Liver (tissue), 9 donors: ENCODE data around the gene NLGN1. TPM values are rescaled to one million over a fixed set of nuclear protein-coding genes. Genes with fewer than 3 reads are reported as not detected.

ENCODE experiments used
- DNase-seq: peaks from one replicate; pipeline ENCODE4 v3.0.0-alpha.2; 2017; ENCODE audit warnings: low spot score
- H3K27ac ChIP-seq, 2 donors: one replicate each; pipeline ENCODE4 v1.7.0; 2013; ENCODE audit warnings: inconsistent platforms in 2 of 2, low read length in 2 of 2, control low read depth in 1 of 2, low read depth in 1 of 2, mild to moderate bottlenecking in 1 of 2
- H3K27me3 ChIP-seq, 4 donors: one replicate each; pipeline versions ENCODE4 v1.6.1 to v1.7.0; 2013; ENCODE audit warnings: low read length in 3 of 4, inconsistent platforms in 1 of 4, mild to moderate bottlenecking in 1 of 4, moderate library complexity in 1 of 4; ENCODE audit not compliant: control insufficient read depth in 4 of 4, insufficient read depth in 4 of 4
- H3K36me3 ChIP-seq, 4 donors: one replicate each; pipeline versions ENCODE4 v1.6.1 to v1.7.0; 2013; ENCODE audit warnings: low read length in 3 of 4, mild to moderate bottlenecking in 3 of 4, low read depth in 1 of 4, moderate library complexity in 1 of 4; ENCODE audit not compliant: control insufficient read depth in 4 of 4, insufficient read depth in 3 of 4
- H3K4me1 ChIP-seq, 4 donors: one replicate each; pipeline versions ENCODE4 v1.6.1 to v1.7.0; 2013; ENCODE audit warnings: low read length in 3 of 4, mild to moderate bottlenecking in 3 of 4, moderate library complexity in 1 of 4; ENCODE audit not compliant: control insufficient read depth in 4 of 4, insufficient read depth in 4 of 4
- H3K4me3 ChIP-seq, 3 donors: one replicate each; pipeline versions ENCODE4 v1.6.1 to v1.7.0; 2013; ENCODE audit warnings: low read length in 3 of 3, control low read depth in 1 of 3, low read depth in 1 of 3, mild to moderate bottlenecking in 1 of 3
- H3K9ac ChIP-seq, 2 donors: one replicate each; pipeline ENCODE4 v1.7.0; 2013; ENCODE audit warnings: low read length in 2 of 2, mild to moderate bottlenecking in 2 of 2, moderate library complexity in 2 of 2, control low read depth in 1 of 2, low read depth in 1 of 2
- H3K9me3 ChIP-seq, 4 donors: one replicate each; pipeline versions ENCODE4 v1.6.1 to v1.7.0; 2013; ENCODE audit warnings: low read length in 3 of 4; ENCODE audit not compliant: control insufficient read depth in 4 of 4
- ATF3 ChIP-seq: IDR thresholded peaks from 2 replicates; pipeline ENCODE4 v1.6.1; 2016; ENCODE audit warnings: antibody characterized with exemption
- CTCF ChIP-seq: fragments of 150-350 bp; IDR thresholded peaks from 2 replicates; pipeline ENCODE4 v1.5.1; 2017; ENCODE audit warnings: improper control_type of control experiment, low read depth, low read length; ENCODE audit not compliant: missing input control
- EGR1 ChIP-seq, 2 donors: IDR thresholded peaks; 2 replicates each; pipeline ENCODE4 v1.6.1; 2016 to 2018; ENCODE audit warnings: antibody characterized with exemption in 2 of 2, low read depth in 2 of 2
- FOXA1 ChIP-seq: IDR thresholded peaks from 2 replicates; pipeline ENCODE4 v1.6.1; 2016; ENCODE audit warnings: antibody characterized with exemption
- FOXA2 ChIP-seq: IDR thresholded peaks from 2 replicates; pipeline ENCODE4 v1.6.1; 2016; ENCODE audit warnings: antibody characterized with exemption
- GABPA ChIP-seq, 2 donors: IDR thresholded peaks in 1 of 2; conservative IDR thresholded peaks in 1 of 2; 2 replicates each; pipeline ENCODE4 v1.6.1; 2016; ENCODE audit warnings: antibody characterized with exemption in 2 of 2, mild to moderate bottlenecking in 1 of 2, moderate library complexity in 1 of 2
- HNF4A ChIP-seq, 2 donors: conservative IDR thresholded peaks; 2 replicates each; pipeline ENCODE4 v1.6.1; 2016; ENCODE audit warnings: antibody characterized with exemption in 2 of 2, mild to moderate bottlenecking in 2 of 2
- HNF4G ChIP-seq: IDR thresholded peaks from 2 replicates; pipeline ENCODE4 v1.6.1; 2016; ENCODE audit warnings: antibody characterized with exemption
- MAX ChIP-seq: IDR thresholded peaks from 2 replicates; pipeline ENCODE4 v1.6.1; 2016; ENCODE audit warnings: antibody characterized with exemption
- NR2F2 ChIP-seq: IDR thresholded peaks from 2 replicates; pipeline ENCODE4 v1.6.1; 2016; ENCODE audit warnings: antibody characterized with exemption
- RAD21 ChIP-seq, 2 donors: IDR thresholded peaks; 2 replicates each; pipeline ENCODE4 v1.6.1; 2016; ENCODE audit warnings: antibody characterized with exemption in 2 of 2, mild to moderate bottlenecking in 2 of 2
- RXRA ChIP-seq, 2 donors: IDR thresholded peaks; 2 replicates each; pipeline ENCODE4 v1.6.1; 2017 to 2018; ENCODE audit warnings: antibody characterized with exemption in 2 of 2, mild to moderate bottlenecking in 1 of 2
- SP1 ChIP-seq: IDR thresholded peaks from 2 replicates; pipeline ENCODE4 v1.6.1; 2018; ENCODE audit warnings: antibody characterized with exemption, mild to moderate bottlenecking
- TAF1 ChIP-seq: conservative IDR thresholded peaks from 2 replicates; pipeline ENCODE4 v1.6.1; 2016; ENCODE audit warnings: antibody characterized with exemption, mild to moderate bottlenecking
- YY1 ChIP-seq: IDR thresholded peaks from 2 replicates; pipeline ENCODE4 v1.6.1; 2016; ENCODE audit warnings: antibody characterized with exemption, mild to moderate bottlenecking
- ZBTB33 ChIP-seq: IDR thresholded peaks from 2 replicates; pipeline ENCODE4 v1.6.1; 2016; ENCODE audit warnings: antibody characterized with exemption
- WGBS: extraction: QIAGEN DNeasy Blood & Tissue Kit; methylation state at CpG from one replicate; pipeline ENCODE4 v1.1.7; 2013; 5-methylcytosine and 5-hydroxymethylcytosine counted together
- polyA plus RNA-seq, 2 donors: library from polyadenylated mRNA; stranded (reverse) in 1 of 2; unstranded in 1 of 2; fragments of 200-250 nt in 1 of 2; fragments of >200 nt in 1 of 2; fragmentation: Nextera tagmentation in 1 of 2; extraction: Ambion mirVana in 1 of 2; gene quantifications; one replicate each; pipeline versions ENCODE4 v1.2.1 to v1.2.3, GENCODE V29; 2013 to 2015
- total RNA-seq, 2 donors: library from RNA; depleted of rRNA; stranded (reverse); fragments of >200 nt; gene quantifications; one replicate each; pipeline ENCODE4 v1.2.3, GENCODE V29; 2014
- donor health status: healthy.
- donor health status: healthy.
- donor health status: healthy.
- donor health status: healthy.
- donor health status: healthy.

The NLGN1 gene
- total and polyA plus RNA-seq, 4 donors: 0.02 to 0.67 (median 0.37) TPM; not detected in 1

GRCh38 chr3:174198199-174198598, 800.7 kb downstream of the NLGN1 start:
- Histone ChIP-seq H3K27ac (no peak overlapping the region), H3K27me3 (no peaks in the 10 kb centered on the region), H3K9me3 (no peaks in the 10 kb centered on the region), H3K4me1 (no peaks in the 10 kb centered on the region), H3K4me3 (no peak overlapping the region), H3K9ac (no peak overlapping the region), H3K36me3 (no peaks in the 10 kb centered on the region)
- DNase-seq: no peak
- no peak for TF ChIP-seq RXRA (IDR thresholded peaks at IDR 0.05)
- no peak for TF ChIP-seq YY1
- no peak for TF ChIP-seq NR2F2
- no peak for TF ChIP-seq GABPA (IDR thresholded peaks at IDR 0.05 in 1 of 2, conservative IDR thresholded peaks at IDR 0.05 in 1 of 2)
- TF ChIP-seq ATF3: no peak
- TF ChIP-seq TAF1: no peak
- 36% methylated on average over 1 of the region's 1 CpG for WGBS

- no peak for TF ChIP-seq EGR1 (IDR thresholded peaks at IDR 0.05; ENCODE audit: low read depth in 2 of 2)
- no peak for TF ChIP-seq GABPA (IDR thresholded peaks at IDR 0.05 in 1 of 2, conservative IDR thresholded peaks at IDR 0.05 in 1 of 2)
- no peak for TF ChIP-seq RAD21 (IDR thresholded peaks at IDR 0.05)
- TF ChIP-seq CTCF: no peak
- no peak for TF ChIP-seq HNF4G
- TF ChIP-seq SP1: no peak
- no peak for TF ChIP-seq FOXA1
- Histone ChIP-seq H3K27me3 (no peaks in the 10 kb centered on the region), H3K36me3 (no peaks in the 10 kb centered on the region), H3K27ac (no peak overlapping the region), H3K9ac (no peak overlapping the region), H3K4me3 (no peak overlapping the region), H3K4me1 (no peaks in the 10 kb centered on the region), H3K9me3 (no peaks in the 10 kb centered on the region)
- WGBS: 72% methylated on average over 1 of the region's 1 CpG
- no peak for DNase-seq
These were observed 802.2 kb downstream of the NLGN1 start for GRCh38 chr3:174199696-174200095.

GRCh38 chr3:174202116-174202515, 804.6 kb downstream of the NLGN1 start:
- Histone ChIP-seq H3K9me3 (no peaks in the 10 kb centered on the region), H3K27me3 (no peaks in the 10 kb centered on the region), H3K27ac (no peak overlapping the region), H3K36me3 (no peaks in the 10 kb centered on the region), H3K9ac (no peak overlapping the region), H3K4me1 (no peaks in the 10 kb centered on the region), H3K4me3 (no peak overlapping the region)
- no peak for DNase-seq
- 61% methylated on average over 2 of the region's 2 CpGs for WGBS
- TF ChIP-seq FOXA2 (no peak), GABPA (IDR thresholded peaks at IDR 0.05 in 1 of 2, conservative IDR thresholded peaks at IDR 0.05 in 1 of 2) (no peak), RAD21 (IDR thresholded peaks at IDR 0.05) (no peak), YY1 (no peak), SP1 (no peak), HNF4A (conservative IDR thresholded peaks at IDR 0.05) (no peak), TAF1 (no peak), ZBTB33 (no peak), NR2F2 (no peak), RXRA (IDR thresholded peaks at IDR 0.05) (no peak), CTCF (no peak), MAX (no peak)
